Endothelial cell (in vitro differentiated cells): ENCODE measurements around the gene CPZ. TPM values are rescaled to one million over a fixed set of nuclear protein-coding genes. Genes with fewer than 3 reads are reported as not detected.

ENCODE experiments used
- DNase-seq: peaks from one replicate; pipeline ENCODE4 v3.0.0; 2021; ENCODE audit warnings: low spot score
- H3K27ac Mint-ChIP-seq: one replicate; pipeline ENCODE4 v1.8.0; 2021; ENCODE audit warnings: mixed read lengths, inconsistent platforms; ENCODE audit not compliant: unreplicated experiment
- H3K27me3 Mint-ChIP-seq: one replicate; pipeline ENCODE4 v1.8.0; 2021; ENCODE audit warnings: mild to moderate bottlenecking, moderate library complexity, mixed read lengths, inconsistent platforms; ENCODE audit not compliant: unreplicated experiment
- H3K36me3 Mint-ChIP-seq: one replicate; pipeline ENCODE4 v1.8.0; 2021; ENCODE audit warnings: mild to moderate bottlenecking, low read depth, mixed read lengths, inconsistent platforms; ENCODE audit not compliant: unreplicated experiment
- H3K4me1 Mint-ChIP-seq: one replicate; pipeline ENCODE4 v1.8.0; 2021; ENCODE audit warnings: mild to moderate bottlenecking, mixed read lengths, inconsistent platforms; ENCODE audit not compliant: unreplicated experiment
- H3K4me3 Mint-ChIP-seq: one replicate; pipeline ENCODE4 v1.8.0; 2021; ENCODE audit warnings: mild to moderate bottlenecking, mixed read lengths, inconsistent platforms; ENCODE audit not compliant: unreplicated experiment
- H3K9me3 Mint-ChIP-seq: one replicate; pipeline ENCODE4 v1.8.0; 2021; ENCODE audit warnings: mixed read lengths, inconsistent platforms; ENCODE audit not compliant: unreplicated experiment
- total RNA-seq: library from RNA; stranded (reverse); fragmentation: NEBNext Ultra II Directional; extraction: Animal tissue kit (Norgen Biotek cat#: 25700); gene quantifications from one replicate; pipeline ENCODE4 v1.2.1, GENCODE V29; 2021; ENCODE audit not compliant: unreplicated experiment
- TF ChIP-seq, protein P1 (sequence below): fragments of 200-600 bp; sonication (generic); IDR thresholded peaks from one replicate; pipeline ENCODE4 v1.5.0; 2021; ENCODE audit warnings: antibody characterized with exemption; ENCODE audit not compliant: unreplicated experiment

CPZ gene
- total RNA-seq, 1 donor from 2014 or later: 0.90 TPM

DNA sequence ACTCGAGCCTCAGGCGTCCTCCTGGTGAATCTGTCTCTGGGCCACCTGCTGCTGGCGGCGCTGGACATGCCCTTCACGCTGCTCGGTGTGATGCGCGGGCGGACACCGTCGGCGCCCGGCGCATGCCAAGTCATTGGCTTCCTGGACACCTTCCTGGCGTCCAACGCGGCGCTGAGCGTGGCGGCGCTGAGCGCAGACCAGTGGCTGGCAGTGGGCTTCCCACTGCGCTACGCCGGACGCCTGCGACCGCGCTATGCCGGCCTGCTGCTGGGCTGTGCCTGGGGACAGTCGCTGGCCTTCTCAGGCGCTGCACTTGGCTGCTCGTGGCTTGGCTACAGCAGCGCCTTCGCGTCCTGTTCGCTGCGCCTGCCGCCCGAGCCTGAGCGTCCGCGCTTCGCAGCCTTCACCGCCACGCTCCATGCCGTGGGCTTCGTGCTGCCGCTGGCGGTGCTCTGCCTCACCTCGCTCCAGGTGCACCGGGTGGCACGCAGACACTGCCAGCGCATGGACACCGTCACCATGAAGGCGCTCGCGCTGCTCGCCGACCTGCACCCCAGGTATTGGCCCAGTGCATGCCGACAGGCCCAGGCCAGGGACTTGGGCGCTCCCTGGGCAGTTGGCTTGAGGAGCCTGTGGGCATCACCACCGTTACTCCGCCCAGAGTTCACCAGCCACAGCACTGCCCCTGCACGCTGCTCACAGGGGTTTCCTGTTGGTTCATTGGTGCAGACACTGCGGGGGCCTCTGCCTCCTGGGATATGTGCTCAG, 11.3 kb upstream of the CPZ start:
- Mint-ChIP-seq H3K4me3 (no peak overlapping the region), H3K27ac (no peak overlapping the region), H3K9me3 (no peaks in the 10 kb centered on the region), H3K36me3 (no peaks in the 10 kb centered on the region), H3K27me3 (peaks cover 17% of the 10 kb centered on the region), H3K4me1 (peaks cover 2% of the 10 kb centered on the region)
- no peak for DNase-seq
- TF ChIP-seq, protein P1, sequence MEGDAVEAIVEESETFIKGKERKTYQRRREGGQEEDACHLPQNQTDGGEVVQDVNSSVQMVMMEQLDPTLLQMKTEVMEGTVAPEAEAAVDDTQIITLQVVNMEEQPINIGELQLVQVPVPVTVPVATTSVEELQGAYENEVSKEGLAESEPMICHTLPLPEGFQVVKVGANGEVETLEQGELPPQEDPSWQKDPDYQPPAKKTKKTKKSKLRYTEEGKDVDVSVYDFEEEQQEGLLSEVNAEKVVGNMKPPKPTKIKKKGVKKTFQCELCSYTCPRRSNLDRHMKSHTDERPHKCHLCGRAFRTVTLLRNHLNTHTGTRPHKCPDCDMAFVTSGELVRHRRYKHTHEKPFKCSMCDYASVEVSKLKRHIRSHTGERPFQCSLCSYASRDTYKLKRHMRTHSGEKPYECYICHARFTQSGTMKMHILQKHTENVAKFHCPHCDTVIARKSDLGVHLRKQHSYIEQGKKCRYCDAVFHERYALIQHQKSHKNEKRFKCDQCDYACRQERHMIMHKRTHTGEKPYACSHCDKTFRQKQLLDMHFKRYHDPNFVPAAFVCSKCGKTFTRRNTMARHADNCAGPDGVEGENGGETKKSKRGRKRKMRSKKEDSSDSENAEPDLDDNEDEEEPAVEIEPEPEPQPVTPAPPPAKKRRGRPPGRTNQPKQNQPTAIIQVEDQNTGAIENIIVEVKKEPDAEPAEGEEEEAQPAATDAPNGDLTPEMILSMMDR: no peak

DNA sequence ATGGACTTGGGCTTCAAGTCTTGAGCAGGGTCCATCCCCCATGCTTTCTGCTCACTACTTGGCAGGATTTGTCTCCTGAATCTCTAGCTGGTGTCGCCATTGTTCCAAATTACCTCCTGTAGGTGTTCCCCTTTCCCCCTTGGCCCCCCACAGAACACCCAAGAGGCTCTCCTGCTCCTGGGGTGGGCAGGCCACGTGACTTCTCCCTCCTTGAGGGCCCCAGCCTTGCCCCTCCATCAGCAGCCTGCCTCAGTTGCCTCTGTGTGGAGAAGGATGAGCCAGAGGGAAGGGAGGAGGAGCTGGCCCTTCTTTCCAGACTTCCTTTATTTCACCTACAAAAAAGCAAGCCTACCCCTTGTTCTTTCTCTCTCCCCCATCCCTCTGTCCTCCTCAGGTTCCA, 10.5 kb upstream of the CPZ start:
- Mint-ChIP-seq H3K4me1 (peaks cover 2% of the 10 kb centered on the region), H3K27me3 (peaks cover 17% of the 10 kb centered on the region), H3K27ac (no peak overlapping the region), H3K9me3 (no peaks in the 10 kb centered on the region), H3K36me3 (no peaks in the 10 kb centered on the region), H3K4me3 (no peak overlapping the region)
- DNase-seq: no peak
- TF ChIP-seq, protein P1: no peak

DNA sequence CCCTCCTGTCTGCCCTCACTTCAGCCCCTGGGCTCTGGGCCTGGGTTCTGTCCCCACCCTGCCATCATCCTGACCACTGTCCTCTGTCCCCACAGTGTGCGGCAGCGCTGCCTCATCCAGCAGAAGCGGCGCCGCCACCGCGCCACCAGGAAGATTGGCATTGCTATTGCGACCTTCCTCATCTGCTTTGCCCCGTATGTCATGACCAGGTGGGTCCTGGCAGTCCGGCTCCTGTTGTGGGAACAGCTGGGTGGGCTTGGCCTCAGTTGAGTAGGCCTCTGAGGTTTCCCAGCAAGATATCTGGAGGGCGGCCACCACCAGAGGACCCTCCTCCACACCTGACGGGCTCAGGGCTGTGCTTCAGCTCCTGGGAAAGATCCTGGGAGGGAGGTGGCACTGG, 10.1 kb upstream of the CPZ start:
- Mint-ChIP-seq H3K4me3 (no peak overlapping the region), H3K4me1 (peaks cover 2% of the 10 kb centered on the region), H3K9me3 (no peaks in the 10 kb centered on the region), H3K36me3 (no peaks in the 10 kb centered on the region), H3K27ac (no peak overlapping the region), H3K27me3 (peaks cover 17% of the 10 kb centered on the region)
- TF ChIP-seq, protein P1: no peak
- DNase-seq: no peak

DNA sequence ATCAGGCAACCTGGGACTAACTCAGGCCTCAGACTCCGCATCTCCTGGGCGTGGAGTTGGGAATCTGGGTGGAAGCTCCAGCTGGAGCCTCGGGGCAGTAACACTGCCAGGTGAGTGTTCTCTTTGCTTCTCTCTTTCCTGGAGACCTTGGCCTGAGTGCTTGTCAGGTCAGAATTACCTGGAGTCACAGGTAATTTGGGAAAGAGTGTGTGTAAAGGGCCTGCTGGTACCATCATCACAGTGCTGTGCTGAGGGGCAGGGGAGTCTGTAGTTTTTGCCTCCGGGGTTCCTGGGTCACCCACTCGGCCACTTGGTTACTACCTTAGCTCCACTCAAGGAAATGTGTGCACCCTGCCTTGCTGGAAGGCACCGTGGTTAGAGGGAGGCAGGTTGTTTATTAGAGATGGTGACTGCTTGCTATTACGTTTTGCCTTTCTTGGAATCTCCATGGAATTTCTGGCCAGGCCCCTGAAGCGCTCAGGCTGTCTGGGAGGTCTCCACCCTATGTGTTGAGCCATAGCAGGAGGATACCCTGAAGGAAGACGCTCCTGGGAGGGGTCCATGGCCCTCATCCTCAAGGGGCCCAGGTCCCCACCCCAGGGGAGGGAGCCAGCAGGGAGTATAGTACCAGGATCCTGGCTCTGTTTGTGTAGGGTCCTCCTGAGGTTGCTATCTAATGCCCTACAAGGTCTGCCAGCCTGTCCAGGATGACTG, 9.5 kb upstream of the CPZ start:
- DNase-seq: no peak
- Mint-ChIP-seq H3K4me1 (peaks cover 2% of the 10 kb centered on the region), H3K4me3 (no peak overlapping the region), H3K27me3 (peaks cover 16% of the 10 kb centered on the region), H3K27ac (no peak overlapping the region), H3K9me3 (no peaks in the 10 kb centered on the region), H3K36me3 (no peaks in the 10 kb centered on the region)
- TF ChIP-seq, protein P1: no peak

DNA sequence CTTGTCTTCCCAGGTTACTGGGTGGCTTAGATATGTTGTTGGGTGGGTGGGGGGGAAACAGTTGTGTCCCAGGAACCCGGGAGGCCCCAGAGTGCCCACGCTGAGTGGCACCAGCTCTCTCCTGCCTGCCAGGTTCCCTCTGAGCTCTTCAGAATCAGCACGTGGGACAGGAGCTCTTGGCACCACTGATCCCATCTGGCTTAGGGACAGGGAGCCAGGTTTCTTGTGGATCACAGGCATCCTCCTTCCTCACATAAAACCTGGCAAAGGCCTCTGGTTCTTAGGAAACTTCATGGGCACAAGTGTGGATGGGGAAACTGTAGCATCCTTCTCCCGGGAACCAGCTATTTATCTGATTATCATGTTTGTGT, 8.9 kb upstream of the CPZ start:
- no peak for DNase-seq
- Mint-ChIP-seq H3K4me3 (no peak overlapping the region), H3K36me3 (no peaks in the 10 kb centered on the region), H3K27me3 (peaks cover 14% of the 10 kb centered on the region), H3K27ac (no peak overlapping the region), H3K9me3 (no peaks in the 10 kb centered on the region), H3K4me1 (peaks cover 2% of the 10 kb centered on the region)
- TF ChIP-seq, protein P1: no peak
